NCI-H446 treated with DMSO at 0.1 percent for 48 hours (cell line): ENCODE measurements around the gene KIRREL3.

Source experiments
- DNase-seq: peaks from one replicate; lab custom pipeline; 2025; lab: John Stamatoyannopoulos, UW

The KIRREL3 gene

GRCh38 chr11:126630893-126631798, 369.4 kb downstream of the KIRREL3 start:
- no peak for DNase-seq

DNA sequence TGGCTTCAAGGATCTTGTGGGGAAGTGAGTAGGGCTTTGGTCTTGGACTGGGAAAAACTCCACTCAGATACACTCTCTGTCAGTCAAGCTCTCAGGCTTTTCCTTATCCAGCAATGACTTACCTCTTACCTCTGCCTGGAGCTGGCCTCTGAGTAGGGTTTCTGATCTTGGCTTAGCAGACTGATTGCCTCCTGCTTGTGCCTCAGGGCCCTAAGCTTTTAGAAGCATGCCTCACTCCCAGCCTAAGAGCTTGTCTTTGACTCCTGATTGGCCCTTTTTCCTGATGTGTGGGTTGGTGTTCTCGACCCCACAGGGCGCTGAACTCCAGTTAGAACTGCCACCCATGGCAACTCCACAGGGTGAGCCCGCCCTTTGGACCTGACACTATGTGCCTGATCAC, 370.1 kb downstream of the KIRREL3 start:
- DNase-seq, result no peak

DNA sequence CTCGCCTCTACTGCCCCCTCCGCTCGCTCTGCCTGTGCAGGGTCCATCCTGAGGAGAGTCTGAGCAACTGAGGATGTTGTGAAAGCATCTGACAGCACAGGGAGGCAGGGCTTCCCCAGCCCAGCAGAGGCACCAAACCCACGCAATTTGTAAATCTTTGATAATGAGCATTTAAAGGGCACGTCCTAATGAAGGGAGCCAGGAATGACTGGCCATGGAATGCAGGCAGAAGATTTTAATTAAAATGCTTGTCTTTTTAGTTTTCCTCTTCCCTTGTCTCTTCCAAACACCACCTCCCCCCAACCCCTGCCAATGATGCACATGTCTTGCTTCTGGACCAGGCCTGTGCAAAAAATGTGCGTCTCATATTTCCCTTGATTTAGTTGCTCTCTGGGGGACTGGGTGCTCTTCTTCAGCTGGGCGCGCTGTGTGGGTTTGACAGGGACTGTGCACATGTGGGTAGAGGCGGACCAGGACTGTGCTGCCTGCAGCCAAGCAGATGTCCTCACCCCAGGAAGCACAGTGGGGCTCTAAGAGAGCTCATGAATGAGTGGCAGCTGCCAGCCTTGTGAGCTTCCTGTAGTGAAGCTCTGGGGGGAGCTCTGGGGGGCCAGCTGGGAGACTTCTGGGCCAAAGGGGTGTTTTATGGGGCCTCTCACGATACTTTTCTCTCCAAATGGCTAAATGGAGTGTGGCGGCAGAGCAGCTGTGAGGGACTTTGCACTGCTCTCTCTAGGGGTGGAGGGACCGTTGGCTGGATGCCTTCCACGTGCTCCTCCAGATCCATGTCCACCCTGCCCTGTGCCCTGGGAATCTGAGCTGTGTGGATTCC, 371.6 kb downstream of the KIRREL3 start:
- peak; percentile 72 for DNase-seq

GRCh38 chr11:126628450-126628789, 372.1 kb downstream of the KIRREL3 start:
- no peak for DNase-seq

GRCh38 chr11:126627421-126627820, 373.1 kb downstream of the KIRREL3 start:
- no peak for DNase-seq

DNA sequence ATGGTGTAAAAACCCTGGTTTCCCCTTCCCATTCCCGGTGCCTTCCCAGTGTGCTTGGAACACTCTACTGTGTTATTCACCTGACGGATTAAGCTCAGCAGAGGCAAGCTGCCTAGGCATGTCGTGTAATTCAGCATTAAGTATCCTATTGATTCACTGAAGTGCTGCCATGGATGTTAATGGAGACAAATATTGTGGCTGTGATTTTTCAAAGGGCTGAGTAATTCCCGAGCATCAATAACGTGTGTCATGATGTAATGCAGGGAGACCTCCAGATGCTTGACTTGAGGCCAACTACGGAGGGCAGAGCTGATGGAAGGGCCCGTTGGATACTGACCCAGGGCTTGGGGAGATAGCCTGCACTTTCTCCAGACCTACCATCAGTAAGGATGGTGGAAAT, 376.1 kb downstream of the KIRREL3 start:
- DNase-seq, result no peak

DNA sequence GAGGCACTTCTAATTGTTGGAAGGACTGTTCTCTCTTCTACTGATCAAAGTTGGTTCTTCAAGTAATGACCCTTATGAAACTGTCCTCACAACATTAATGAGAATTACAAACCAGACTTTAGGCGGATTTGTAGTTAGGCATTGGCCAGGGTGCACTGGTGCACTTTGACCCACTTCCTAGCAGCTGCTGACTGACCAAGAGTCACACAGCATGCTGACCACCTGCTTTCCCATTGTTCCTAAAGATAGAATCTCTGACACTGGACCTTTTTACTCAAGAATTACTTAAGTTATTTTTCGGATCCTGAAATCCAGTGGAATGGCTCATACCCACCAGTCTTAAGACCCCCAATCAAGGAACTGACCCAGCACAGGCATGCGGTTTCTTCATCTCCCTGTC, 381.1 kb downstream of the KIRREL3 start:
- DNase-seq, result no peak

- DNase-seq, result no peak
Measured at GRCh38 chr11:126615845-126616244, 384.7 kb downstream of the KIRREL3 start.

- no peak for DNase-seq
Measured at GRCh38 chr11:126613272-126613671, 387.3 kb downstream of the KIRREL3 start.

- no peak for DNase-seq
Measured at GRCh38 chr11:126612671-126613070, 387.9 kb downstream of the KIRREL3 start.

GRCh38 chr11:126611438-126611837, 389.1 kb downstream of the KIRREL3 start:
- no peak for DNase-seq

- DNase-seq, result no peak
Measured at GRCh38 chr11:126608658-126609057, 391.9 kb downstream of the KIRREL3 start.

DNA sequence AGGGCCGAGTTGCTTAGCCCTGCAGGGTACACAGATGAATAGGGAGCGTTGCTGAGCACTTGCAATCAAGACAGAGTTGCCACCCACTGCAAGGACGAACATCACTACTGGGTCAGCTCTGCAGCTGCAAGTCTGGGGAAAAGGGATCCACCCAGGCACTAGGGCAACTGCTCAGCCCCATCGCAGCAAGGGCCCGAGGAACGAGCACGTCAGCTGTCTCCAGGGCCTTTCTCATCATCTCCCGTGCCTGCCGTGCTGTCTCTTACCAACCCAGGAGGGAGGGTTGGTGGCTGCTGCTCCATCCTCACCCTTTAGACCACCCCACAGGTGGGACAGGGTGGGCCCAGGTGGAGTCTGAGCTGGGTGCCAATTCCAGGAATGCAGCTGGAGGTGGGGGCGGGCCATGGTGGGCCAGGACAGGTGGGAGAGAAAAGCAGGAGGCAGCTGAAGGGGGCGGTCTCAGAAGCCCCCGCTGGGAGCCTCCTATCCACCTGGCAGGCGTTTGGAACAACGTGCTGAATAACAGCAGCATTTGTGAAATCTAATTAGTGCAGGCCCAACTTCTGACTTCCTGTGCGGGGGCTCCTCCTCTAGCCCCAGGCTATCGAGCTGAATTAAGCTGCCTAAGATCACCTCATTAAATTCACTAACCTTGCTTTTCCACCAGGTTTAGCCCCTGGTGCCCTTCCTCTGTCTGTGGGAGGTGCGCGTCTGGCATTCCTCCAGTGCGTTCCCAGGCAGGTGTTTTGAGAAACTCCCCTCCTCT, 392.6 kb downstream of the KIRREL3 start:
- no peak for DNase-seq

GRCh38 chr11:126607374-126607773, 393.2 kb downstream of the KIRREL3 start:
- DNase-seq, result no peak

DNA sequence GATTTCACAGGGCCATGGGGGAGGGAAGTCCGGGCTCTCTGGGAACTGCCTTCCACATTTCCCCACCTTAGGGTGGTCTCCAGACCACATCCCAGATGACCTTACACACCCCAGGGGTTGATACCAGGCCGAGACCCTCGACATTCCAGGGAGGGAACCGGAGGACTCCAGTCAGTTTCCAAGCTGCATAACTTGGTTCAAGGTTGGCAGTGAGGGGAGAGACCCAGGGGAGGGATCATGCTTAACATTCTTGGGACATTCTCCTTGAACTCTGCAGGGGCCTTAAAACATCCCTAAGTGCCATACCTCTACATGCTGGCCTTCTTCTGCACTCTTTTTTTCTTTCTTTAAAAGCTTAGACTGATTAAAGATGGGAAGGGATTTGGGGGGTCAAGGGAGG, 394.1 kb downstream of the KIRREL3 start:
- DNase-seq, result no peak

- DNase-seq, result no peak
Measured at GRCh38 chr11:126604461-126604860, 396.1 kb downstream of the KIRREL3 start.

DNA sequence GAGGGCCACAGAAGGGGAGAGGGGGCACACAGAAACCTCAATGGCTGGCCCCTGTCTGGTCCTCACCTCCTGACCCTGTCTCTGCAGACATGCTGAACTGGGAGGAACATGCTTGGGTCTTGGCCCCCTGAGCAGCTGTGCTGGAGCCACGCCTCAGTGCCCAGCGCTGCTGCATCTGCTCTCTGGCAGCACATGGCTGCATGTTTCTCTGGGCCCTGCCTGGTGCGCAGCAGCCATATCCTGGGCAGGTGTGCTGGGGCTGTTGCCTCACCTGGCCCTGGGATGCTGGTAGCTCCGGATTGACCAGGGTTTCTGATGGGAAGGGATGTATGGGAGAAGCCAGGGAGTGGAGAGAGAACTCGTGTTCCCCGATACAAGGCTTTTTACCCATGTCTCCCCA, 397.1 kb downstream of the KIRREL3 start:
- no peak for DNase-seq

DNA sequence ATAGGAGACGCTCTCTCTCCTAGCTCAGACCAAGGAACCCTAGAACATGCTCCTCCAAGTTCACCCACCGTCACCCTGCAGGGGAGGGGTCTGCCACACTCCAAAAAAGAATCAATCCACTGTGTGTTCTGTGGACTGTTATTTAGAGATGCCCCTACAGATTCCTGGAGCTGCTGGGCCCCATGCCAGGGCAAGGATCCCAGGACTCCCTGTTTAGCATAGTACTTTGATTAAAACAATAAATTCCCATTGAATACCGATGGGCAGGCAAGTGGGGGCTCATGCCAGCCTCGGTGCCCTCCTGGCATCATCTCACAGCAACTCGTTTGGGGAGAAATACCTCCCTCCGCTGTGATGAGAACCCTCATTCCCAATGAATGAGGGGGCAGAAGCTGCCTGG, 397.6 kb downstream of the KIRREL3 start:
- no peak for DNase-seq

DNA sequence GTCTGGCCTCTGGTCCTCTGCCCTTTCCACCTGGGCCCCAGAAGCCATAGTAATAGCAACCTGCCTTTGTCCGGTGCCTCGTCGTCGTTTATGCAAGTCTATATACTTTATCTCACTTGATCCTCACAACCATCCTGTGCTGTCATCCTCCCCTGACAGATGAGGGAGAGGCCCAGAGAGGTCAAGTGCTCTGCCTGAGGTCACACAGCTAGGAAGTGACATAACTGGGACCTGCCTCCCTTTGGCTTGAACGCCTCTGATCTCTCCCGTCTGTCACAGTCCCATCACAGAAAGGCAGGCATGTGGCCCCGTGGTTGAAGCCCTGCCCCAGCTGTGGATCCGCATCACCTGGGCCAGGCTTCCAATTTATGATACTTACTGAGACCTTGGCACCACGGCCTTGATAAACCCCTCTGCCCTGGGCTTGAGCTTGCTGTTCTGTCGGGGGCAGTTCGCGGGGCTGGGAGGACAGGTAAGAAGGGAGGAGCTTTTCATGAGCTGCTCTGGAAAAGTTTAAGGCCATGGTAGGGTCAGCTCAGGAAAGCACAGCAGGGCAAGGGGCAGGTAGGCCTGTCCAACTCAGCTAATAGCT, 398.1 kb downstream of the KIRREL3 start:
- no peak for DNase-seq

- DNase-seq, result no peak
Measured at GRCh38 chr11:126601550-126602215, 398.9 kb downstream of the KIRREL3 start.

GRCh38 chr11:126601136-126601535, 399.4 kb downstream of the KIRREL3 start:
- no peak for DNase-seq
